CD1c-positive myeloid dendritic cell (primary cell): ENCODE measurements around the gene MPZL3.
A peak's percentile ranks its signal among the peaks of the same experiment; 100 is the strongest.
"Not testable (repeated sequence)": the region's sequence is repeated elsewhere in the genome, so short reads cannot be mapped to it uniquely, and the experiment has no call there.

Experiments
- DNase-seq: peaks from one replicate; pipeline ENCODE4 v3.0.0-alpha.2; 2016; ENCODE audit errors: extremely low spot score

Gene MPZL3

GRCh38 chr11:118212781-118213191 lies 39.4 kb downstream of the MPZL3 start:
- DNase-seq: peak; percentile 74

DNA sequence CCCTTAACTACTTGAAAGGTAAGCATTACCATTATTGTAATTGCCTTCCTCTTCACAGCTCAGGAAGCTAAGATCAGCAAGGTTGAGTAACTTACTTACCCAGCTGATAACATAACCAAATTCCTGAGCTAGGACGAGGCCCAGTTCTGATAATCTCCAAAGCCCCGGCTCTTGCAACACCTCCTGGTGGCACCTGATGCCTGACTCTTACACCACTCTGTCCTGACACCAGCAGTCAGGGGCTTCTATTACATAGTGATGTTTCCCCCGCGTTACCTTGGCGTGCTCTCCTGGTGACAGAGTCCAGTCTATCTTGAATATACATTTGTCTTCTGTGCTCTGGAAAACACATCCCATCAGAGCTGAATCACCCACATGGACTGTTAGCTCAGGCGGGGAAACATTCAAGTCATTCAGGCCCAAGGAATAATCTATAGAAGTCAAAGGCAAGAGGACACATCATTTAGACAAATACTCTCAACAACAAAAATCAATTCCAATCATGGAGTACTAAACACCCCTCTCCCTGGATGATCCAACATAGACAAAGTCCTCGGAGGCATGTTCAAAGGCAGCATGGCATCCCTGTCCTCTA lies 39.9 kb downstream of the MPZL3 start:
- no peak for DNase-seq

DNA sequence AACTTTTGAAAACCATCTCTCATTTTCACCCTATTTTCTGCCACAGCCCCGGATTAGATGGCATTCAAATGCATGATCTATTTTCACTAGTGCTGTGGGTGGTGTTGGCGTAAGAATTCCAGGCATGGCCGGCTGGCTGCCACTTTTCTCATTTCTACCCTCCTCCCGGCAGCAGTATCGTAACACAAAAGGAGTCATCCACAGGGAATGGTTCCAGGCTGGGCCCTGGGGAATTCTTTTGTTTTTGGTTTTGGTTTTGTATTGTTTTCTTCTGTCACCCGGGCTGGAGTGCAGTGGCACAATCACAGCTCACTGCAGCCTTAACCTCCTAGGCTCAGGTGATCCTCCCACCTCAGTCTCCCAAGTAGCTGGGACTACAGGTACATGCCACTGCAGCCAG lies 41.2 kb downstream of the MPZL3 start:
- DNase-seq: no peak

GRCh38 chr11:118210323-118210722 lies 41.8 kb downstream of the MPZL3 start:
- DNase-seq: no peak

GRCh38 chr11:118209033-118209432 lies 43.1 kb downstream of the MPZL3 start:
- no peak for DNase-seq

GRCh38 chr11:118207079-118207478 lies 45.1 kb downstream of the MPZL3 start:
- no peak for DNase-seq

DNA sequence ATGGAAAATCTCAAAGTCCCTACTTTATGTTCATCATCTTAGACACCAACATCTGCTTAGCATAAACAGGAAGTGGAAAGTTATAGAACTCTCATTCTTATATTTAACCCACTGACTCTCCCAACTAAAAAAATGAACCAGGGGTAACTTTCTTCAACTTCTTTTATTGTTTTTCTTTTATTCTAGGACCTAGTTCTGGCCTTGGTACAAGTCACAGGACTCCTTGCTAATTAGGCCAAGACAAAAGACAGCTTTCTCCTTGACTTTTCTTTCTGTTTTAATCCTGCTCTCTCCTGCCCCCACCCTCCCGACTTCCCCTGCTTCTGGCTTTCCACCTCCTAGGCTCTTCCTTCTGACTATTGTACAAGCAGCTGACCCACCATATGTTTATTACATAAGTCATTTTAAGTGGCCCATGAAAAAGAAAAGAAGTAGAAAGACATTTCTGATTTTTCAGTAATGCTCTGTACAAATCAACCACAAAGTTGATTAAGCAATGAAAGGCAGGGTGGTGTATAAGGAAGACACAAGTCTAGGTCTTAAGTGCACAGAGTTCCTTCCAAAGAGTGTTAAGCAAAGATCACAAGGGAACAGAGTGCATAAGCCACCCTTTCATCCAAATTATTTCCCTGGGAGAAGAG lies 45.7 kb downstream of the MPZL3 start:
- peak; percentile 65 for DNase-seq

DNA sequence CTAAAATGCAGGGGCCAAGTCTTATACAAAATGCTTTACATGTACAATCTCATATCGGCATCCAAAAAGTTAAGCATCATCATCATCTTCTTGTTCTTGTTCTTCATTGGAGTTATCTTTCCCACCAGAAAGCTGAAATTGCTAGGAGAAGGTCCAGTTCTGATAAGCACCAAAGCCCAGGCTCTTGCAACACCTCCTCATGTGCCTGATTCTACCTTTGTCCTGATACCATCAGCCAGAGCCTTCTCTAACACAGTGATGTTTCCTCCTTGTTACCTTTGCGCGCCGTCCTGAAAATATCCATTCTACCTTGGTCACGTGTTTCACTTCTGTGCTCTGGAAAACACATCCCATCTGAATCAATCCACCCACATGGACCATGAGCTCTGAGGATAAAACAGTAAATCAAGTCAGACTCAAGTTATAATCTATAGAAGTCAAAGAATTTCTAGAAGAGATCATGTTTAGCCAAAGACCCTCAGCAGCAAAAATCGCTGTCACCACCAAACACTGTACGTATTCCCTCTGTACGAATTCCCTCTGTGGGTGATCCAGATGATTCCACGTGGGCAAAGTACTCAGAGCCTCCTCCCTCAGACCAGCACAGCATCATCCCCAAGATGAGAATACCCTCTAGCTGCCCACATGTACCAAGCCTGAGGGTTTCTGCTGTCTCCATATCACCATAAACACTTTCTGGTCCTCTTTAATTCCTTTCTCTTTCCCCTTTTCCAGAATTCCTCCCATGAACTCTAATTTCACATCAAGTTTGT lies 46.4 kb downstream of the MPZL3 start:
- DNase-seq: no peak

DNA sequence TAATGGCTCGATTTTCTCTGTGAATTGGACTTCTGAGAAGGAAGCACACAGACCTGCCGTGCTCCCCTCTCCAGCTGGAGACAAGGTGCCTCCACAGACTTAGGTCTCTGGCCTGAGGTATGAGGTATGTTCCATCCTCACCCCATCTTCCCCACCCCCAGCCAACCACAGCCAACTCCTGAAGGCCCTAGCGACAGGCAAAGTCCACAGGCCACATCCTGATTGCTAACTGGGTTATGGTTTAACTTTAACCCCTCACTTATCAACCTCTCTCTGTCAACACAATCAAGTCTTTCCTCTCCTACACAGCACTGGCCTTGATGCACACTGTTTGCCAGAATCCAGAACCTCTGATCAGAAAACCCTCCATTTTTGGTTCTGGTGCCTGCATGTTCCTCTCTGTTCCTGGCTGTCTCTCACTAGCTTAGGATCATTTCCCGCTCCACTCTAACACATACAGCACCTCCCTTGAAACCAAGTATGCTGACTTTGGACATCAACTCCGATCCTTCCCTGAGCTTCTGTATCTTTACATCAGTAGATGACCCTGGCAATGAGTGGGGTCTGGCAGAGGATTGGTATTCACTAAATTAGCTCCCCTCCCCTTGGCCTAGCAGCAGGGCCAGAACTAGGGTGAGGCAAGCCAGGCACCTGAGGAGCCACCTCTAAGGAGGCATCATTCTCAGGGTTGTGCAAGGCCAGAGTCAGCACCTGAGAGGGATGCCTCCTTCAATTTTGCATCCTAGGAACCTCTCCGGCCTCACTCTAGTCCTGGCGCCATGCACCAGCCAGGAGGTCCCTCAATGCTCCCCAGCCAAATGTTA lies 49.4 kb downstream of the MPZL3 start:
- DNase-seq: no peak

DNA sequence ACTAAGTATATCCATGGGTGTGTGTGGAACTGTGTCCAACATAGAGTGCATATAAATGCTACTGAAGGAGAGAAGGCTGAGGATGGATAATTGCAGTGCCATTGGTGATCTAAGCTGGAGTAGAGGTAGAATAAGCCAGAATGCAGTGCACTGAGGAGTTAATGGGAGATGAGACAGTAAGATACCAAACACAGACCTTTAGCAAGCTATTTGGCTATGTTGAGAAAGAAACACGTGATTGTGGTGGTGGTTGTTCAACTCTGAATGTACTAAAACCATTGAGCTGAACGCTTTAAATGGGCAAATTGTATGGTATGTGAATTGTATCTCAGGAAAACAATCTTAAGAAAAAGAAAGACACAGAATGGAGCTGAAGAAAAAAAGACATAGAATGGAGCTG lies 50.2 kb downstream of the MPZL3 start:
- no peak for DNase-seq

DNA sequence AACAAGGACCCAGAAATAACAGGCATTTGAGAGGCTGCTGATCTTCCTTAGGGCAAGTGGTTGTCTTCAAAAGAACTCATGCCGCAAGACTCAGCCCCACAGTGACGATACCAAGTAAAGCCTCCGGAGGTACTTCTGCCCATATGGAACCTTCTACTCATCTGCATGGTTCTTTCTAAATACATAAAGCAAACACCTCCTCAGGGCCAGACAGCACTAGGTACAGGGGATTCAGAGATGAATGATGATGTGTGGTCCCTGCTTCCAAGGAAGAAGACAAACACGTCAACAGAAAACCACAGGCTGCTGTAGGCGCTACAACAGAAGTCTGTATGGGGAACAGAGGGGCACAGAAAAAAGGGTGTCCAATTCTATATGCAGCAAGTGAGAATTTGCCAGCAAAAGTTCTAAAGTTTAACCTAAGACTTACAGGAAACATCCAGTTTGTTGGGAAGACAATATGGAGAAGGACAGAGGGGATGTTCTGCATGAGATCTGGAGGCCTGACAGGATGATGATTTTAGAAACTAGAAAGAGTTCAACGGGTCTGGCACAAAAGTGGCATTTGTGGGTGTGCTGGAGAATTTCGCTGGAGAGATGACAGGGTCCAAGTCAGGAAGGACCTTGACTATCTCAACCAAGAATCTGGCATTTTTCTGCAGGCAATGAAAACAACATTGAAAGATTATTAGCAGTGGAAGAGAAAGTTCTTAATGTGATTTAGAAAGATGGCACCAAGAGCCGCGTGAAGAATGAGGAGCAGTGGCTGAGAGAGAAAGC lies 51.1 kb downstream of the MPZL3 start:
- peak; percentile 59 for DNase-seq

DNA sequence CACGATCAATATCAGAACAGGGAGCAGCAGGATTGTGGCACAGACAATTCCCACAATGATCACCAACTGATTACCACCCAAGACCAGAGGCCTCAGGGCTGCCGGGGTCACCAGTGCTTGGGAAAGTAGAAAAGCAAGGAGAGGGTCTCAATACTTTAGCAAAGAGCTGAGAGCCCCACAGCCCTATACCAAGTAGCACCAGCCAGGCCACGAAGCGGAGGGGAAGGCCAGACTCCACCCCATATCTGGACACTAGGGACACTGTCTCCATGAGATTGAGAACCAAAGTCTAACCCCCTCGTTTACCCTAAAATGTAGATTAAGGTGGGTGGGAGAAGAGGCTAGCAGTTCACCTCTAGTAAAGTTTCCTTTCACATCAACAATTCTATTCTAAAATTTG lies 51.7 kb downstream of the MPZL3 start:
- no peak for DNase-seq

GRCh38 chr11:118199135-118199534 lies 53.0 kb downstream of the MPZL3 start:
- DNase-seq: no peak

- peak; percentile 78 for DNase-seq
Measured at GRCh38 chr11:118198370-118198769, 53.8 kb downstream of the MPZL3 start.

GRCh38 chr11:118194835-118195627 lies 57.1 kb downstream of the MPZL3 start:
- DNase-seq: no peak

GRCh38 chr11:118193910-118194566 lies 58.1 kb downstream of the MPZL3 start:
- DNase-seq: no peak

DNA sequence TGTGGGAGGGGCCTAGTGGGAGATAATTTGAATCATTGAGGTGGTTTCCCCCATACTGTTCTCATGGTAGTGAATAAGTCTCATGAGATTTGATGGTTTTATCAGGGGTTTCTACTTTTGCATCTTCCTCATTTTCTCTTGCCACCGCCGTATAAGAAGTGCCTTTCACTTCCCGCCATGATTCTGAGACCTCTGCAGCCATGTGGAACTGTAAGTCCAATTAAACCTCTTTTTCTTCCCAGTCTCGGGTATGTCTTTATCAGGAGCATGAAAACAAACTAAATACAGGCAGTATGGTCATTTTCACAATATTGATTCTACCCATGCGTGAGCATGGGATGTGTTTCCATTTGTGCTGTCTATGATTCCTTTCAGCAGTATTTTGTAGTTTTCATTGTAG lies 59.3 kb downstream of the MPZL3 start:
- not testable (repeated sequence) for DNase-seq

DNA sequence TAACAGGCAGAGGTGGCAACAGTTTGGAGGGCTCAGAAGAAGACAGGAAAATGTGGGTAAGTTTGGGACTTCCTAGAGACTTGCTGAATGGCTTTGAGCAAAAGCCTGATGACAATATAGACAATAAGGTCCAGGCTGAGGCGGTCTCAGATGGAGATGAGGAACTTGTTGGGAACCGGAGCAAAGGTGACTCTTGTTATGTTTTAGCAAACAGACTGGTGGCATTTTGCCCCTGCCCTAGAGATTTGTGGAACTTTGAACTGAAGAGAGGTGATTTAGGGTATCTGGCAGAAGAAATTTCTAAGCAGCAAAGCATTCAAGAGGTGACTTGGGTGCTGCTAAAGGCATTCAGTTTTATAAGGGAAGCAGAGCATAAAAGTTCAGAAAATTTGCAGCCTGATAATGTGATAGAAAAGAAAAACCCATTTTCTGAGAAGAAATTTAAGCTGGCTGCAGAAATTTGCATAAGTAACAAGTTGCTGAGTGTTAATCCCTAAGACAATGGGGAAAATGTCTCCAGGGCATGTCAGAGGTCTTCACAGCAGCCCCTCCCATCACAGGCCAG lies 61.1 kb downstream of the MPZL3 start:
- DNase-seq: not testable (repeated sequence)

DNA sequence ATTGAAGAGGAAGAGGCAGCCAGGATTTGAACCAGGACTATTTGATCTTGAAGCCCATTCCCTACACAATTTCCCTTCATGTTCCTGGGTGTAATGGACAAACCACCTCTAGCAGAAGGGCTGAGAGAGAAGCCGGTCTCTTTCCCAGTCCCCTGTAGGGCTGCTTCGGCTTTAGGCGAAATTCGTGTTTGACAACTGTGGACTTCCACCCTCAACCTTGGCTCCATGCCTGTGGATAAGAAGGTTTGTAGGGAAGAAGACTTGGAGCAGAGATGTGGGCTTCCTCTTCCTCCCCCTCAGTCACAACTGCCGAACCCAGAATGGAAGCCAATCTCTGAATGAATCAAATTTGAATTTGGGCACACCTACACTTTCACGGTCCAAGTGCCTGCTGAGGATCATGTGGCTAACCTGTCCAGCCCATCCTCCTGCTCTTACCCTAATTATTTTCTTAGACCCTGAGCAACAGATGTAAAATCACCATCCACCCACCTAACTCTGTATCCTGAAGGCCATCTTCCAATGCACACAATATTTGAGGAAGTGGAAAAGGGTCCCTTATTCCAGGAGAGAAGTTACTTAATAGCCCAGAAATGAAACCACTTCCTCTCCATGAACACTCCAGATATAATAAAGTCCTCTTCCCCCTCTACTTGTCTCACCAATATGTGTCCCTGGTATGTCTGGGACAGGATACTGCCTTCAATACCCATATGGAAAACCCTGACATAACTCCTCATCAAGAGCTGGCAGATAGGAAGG lies 65.6 kb downstream of the MPZL3 start:
- DNase-seq: peak; percentile 80
